ENCODE measurements around the gene CHST1. TPM values are rescaled to one million over a fixed set of nuclear protein-coding genes. Genes with fewer than 3 reads are reported as not detected.

The CHST1 gene
- polyA plus RNA-seq, 3 donors: not detected

DNA sequence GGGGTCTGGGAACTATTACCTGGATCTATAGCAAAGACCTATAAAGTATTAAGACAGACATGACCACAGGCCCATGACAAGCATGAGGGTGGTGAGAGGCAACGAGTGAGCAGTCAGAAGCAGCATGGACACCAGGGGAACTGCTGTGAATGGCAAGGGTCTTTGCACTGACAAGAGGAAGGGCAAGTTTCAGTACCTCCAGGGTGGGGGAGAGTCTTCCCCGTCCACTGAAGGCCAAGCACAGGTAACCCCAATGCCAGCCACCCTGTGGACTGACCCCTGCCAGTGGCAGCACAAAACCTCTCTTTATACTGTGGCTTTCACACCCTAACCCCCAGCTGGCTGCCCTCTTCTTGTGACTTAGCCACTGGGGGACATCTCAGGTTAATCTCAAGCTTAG, 55.5 kb downstream of the CHST1 start:
- Histone ChIP-seq H3K36me3 (replicated peaks in 1 of 2; ENCODE audit: control insufficient read depth in 1 of 2, insufficient read depth in 2 of 2, low read length in 2 of 2) (no peaks in the 10 kb centered on the region), H3K4me3 (replicated peaks in 1 of 3; ENCODE audit: low read depth in 2 of 3, low read length in 3 of 3) (no peak overlapping the region), H3K4me2 (replicated peaks; ENCODE audit: extremely low read depth, low read length, poor library complexity, severe bottlenecking) (no peak overlapping the region), H3K9me3 (replicated peaks in 1 of 2; ENCODE audit: control insufficient read depth in 1 of 2, insufficient read depth in 1 of 2, low read length in 2 of 2) (no peaks in the 10 kb centered on the region), H3K4me1 (ENCODE audit: control insufficient read depth in 1 of 2, insufficient read depth in 2 of 2, low read length in 2 of 2) (peaks cover 4 to 8% of the 10 kb centered on the region in 2 donors), H4K20me1 (ENCODE audit: insufficient read depth, low read length) (no peaks in the 10 kb centered on the region), H2AFZ (ENCODE audit: insufficient read depth, low read depth, low read length, poor library complexity, severe bottlenecking) (no peak overlapping the region), H3K27me3 (ENCODE audit: control insufficient read depth in 2 of 2, insufficient read depth in 2 of 2, low read length in 2 of 2) (peaks cover 10 to 13% of the 10 kb centered on the region in 2 donors), H3K27ac (ENCODE audit: low read depth in 1 of 2, low read length in 2 of 2) (no peak overlapping the region), H3K9ac (ENCODE audit: insufficient read depth, low read length, poor library complexity, severe bottlenecking) (no peak overlapping the region), H3K79me2 (ENCODE audit: insufficient read depth, low read length) (no peaks in the 10 kb centered on the region)
- Mint-ChIP-seq H3K27ac (no peak overlapping the region), H3K4me1 (peaks cover 23% of the 10 kb centered on the region), H3K4me3 (peak overlapping the region in 1 of 2 donors; percentile 49), H3K9me3 (peaks cover 0 to 12% (median 2%) of the 10 kb centered on the region in 7 donors), H3K36me3 (no peaks in the 10 kb centered on the region), H3K27me3 (ENCODE audit: low read depth in 3 of 3) (peaks cover 54 to 75% (median 55%) of the 10 kb centered on the region in 3 donors)
- TF ChIP-seq, protein P1, sequence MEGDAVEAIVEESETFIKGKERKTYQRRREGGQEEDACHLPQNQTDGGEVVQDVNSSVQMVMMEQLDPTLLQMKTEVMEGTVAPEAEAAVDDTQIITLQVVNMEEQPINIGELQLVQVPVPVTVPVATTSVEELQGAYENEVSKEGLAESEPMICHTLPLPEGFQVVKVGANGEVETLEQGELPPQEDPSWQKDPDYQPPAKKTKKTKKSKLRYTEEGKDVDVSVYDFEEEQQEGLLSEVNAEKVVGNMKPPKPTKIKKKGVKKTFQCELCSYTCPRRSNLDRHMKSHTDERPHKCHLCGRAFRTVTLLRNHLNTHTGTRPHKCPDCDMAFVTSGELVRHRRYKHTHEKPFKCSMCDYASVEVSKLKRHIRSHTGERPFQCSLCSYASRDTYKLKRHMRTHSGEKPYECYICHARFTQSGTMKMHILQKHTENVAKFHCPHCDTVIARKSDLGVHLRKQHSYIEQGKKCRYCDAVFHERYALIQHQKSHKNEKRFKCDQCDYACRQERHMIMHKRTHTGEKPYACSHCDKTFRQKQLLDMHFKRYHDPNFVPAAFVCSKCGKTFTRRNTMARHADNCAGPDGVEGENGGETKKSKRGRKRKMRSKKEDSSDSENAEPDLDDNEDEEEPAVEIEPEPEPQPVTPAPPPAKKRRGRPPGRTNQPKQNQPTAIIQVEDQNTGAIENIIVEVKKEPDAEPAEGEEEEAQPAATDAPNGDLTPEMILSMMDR (IDR thresholded peaks at IDR 0.05): no peak
- WGBS (ENCODE audit: insufficient coverage): no CpG with 5 or more reads among the region's 2 CpGs
- intact Hi-C loops (cut with micrococcal nuclease): no loop called here
- DNase-seq: no peak

DNA sequence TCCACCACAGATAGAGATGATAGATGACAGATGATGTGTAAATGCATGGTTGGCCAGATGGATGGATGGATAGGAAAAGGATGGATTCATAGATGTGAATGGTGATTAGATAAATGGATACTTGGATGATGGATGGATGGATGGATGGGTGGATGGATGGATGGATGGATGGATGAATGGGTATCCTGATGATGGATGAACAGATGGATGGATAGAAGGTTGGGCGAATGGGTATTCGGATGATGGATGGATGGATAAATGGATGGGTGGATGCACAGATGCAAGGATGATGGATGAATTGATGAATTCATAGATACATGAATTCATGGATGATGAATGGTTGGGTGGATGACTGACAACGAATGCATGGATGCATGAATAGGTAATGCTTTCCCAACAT, 56.1 kb downstream of the CHST1 start:
- peaks cover 4 to 8% of the 10 kb centered on the region in 2 donors for H3K4me1 ChIP-seq (ENCODE audit: control insufficient read depth in 1 of 2, insufficient read depth in 2 of 2, low read length in 2 of 2)
- no peaks in the 10 kb centered on the region for H3K79me2 ChIP-seq (ENCODE audit: insufficient read depth, low read length)
- H2AFZ ChIP-seq (ENCODE audit: insufficient read depth, low read depth, low read length, poor library complexity, severe bottlenecking): no peak overlapping the region
- H3K4me3 ChIP-seq (replicated peaks in 1 of 3; ENCODE audit: low read depth in 2 of 3, low read length in 3 of 3): no peak overlapping the region
- no peaks in the 10 kb centered on the region for H3K36me3 Mint-ChIP-seq
- WGBS (ENCODE audit: insufficient coverage): 87% methylated on average over 3 of the region's 3 CpGs
- TF ChIP-seq, protein P1 (IDR thresholded peaks at IDR 0.05): no peak
- H3K27ac Mint-ChIP-seq: no peak overlapping the region
- intact Hi-C loops (cut with micrococcal nuclease): no loop called here
- no peak for DNase-seq
- peaks cover 55 to 78% (median 55%) of the 10 kb centered on the region in 3 donors for H3K27me3 Mint-ChIP-seq (ENCODE audit: low read depth in 3 of 3)
- H3K27ac ChIP-seq (ENCODE audit: low read depth in 1 of 2, low read length in 2 of 2): no peak overlapping the region
- H3K9ac ChIP-seq (ENCODE audit: insufficient read depth, low read length, poor library complexity, severe bottlenecking): no peak overlapping the region
- peaks cover 23% of the 10 kb centered on the region for H3K4me1 Mint-ChIP-seq
- no peaks in the 10 kb centered on the region for H3K36me3 ChIP-seq (replicated peaks in 1 of 2; ENCODE audit: control insufficient read depth in 1 of 2, insufficient read depth in 2 of 2, low read length in 2 of 2)
- H3K9me3 Mint-ChIP-seq: peaks cover 0 to 12% (median 2%) of the 10 kb centered on the region in 7 donors
- no peak overlapping the region for H3K4me2 ChIP-seq (replicated peaks; ENCODE audit: extremely low read depth, low read length, poor library complexity, severe bottlenecking)
- H4K20me1 ChIP-seq (ENCODE audit: insufficient read depth, low read length): no peaks in the 10 kb centered on the region
- H3K9me3 ChIP-seq (replicated peaks in 1 of 2; ENCODE audit: control insufficient read depth in 1 of 2, insufficient read depth in 1 of 2, low read length in 2 of 2): no peaks in the 10 kb centered on the region
- H3K27me3 ChIP-seq (ENCODE audit: control insufficient read depth in 2 of 2, insufficient read depth in 2 of 2, low read length in 2 of 2): peaks cover 11 to 15% of the 10 kb centered on the region in 2 donors
- H3K4me3 Mint-ChIP-seq: peak overlapping the region in 1 of 2 donors; percentile 49
